Activated gamma-delta T cell treated with anti-CD3 and anti-CD28 coated beads, Interleukin-2, amount 50 U/mL, for 16 hours (primary cell): ENCODE measurements around the gene EHBP1.
"Not testable (repeated sequence)": the region's sequence is repeated elsewhere in the genome, so short reads cannot be mapped to it uniquely, and the experiment has no call there.

Experiments
- DNase-seq: peaks from one replicate; pipeline ENCODE4 v3.0.0-alpha.2; 2020; ENCODE audit warnings: low read depth

EHBP1 gene

DNA sequence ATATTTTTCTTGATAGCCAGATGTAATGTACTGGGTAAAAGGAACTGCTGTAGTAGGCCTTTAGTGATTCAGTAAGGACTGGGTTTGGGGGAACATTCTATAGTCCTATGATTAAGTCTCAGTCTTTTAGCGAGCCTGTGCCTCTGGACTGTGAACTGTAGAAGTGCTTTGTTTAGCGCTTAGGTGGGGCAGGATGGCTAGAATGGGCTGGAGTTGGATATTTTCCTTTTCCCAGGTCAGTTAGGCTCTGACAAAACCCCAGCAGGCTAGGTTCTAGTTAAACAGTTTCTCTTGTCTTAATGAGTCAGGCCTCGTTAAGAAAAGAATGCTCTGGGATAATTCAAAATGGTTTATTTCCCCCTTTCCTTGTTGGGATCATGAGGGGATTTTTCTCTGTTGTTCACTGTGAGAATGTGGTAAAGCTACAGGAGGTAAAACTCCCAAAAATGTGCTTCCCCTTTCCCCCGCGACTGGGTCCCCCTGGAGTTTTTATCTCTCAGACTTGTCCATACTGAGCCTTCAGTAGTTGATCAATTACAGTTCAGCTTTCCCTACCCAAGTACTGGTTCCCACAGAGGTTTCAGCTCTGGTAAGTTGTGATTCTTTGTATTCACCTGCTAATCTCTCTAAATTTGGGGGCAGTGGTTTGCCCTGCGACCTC lies 31.5 kb downstream of the EHBP1 start:
- no peak for DNase-seq

- DNase-seq: no peak
These were observed 33.7 kb downstream of the EHBP1 start for GRCh38 chr2:62738981-62739936.

DNA sequence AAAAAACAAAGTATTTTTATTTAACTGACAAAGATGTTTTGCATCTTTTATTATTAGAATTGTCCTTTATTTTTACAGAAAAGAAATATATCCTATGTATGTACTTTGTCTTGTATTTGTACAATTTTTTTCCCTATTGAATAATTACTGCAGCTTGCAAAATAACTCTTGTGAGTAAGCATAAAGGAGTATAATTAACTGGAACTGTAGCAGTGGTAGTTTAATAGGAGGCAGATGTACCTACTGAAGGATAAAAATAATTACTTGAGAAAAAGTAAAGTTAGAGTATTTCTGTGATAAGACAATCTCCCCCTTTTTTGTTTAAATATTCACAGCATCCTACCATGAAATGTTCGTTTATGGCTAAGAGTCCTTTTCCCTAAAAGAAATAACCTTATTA lies 34.7 kb downstream of the EHBP1 start:
- DNase-seq: no peak

- DNase-seq: no peak
These were observed 35.6 kb downstream of the EHBP1 start for GRCh38 chr2:62741127-62741526.

DNA sequence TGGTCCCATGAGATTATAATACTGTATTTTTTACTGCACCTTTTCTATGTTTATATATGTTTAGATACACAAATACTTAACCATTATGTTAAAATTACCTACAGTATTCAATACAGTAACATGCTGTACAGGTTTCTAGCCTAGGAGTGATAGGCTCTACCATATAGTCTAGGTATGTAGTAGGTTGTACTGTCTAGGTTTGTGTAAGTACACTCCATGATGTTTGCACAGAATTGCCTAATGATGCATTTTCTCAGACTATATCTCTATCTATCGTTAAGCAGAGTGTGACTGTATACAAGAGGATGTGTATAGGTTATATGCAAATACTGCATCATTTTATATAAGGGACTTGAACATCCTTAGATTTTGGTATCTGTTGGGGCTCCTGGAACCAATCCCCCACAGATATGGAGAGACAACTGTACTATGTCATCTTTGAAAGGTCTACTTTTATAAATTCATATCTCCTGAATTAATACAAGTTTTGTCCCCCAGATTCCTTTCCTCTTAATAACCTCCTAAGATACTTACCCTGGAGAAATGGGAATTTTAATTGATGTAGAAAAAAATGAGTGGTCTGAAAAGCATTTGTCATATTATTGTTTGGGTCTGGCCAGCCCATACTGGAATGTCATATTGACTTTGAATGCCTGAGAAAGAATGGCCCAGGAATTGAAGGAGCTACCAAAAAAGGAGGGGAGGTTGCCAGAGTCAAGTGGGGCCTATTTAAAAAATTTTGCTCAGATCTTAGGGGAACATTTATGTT lies 36.6 kb downstream of the EHBP1 start:
- DNase-seq: no peak

DNA sequence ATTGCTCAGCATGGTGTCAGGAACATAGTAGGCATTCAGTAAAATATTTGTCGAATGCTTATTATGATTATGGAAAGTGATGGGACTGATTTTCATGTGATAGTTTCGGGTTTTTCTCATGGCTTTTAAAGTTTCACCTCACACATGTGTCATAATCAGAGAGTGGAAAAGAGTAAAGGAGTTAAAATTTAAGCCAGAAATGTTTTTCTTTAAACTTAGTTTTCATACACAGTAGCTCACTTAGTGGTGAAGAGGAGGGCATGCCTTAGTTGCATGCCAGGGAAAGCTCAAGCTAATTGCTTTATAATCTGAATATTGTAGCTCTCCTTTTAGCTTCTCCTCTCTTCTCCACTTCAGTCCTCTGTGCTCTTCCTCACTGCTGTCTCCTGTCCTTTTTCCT lies 38.0 kb downstream of the EHBP1 start:
- DNase-seq: no peak

GRCh38 chr2:62744603-62745002 lies 39.1 kb downstream of the EHBP1 start:
- DNase-seq: no peak

DNA sequence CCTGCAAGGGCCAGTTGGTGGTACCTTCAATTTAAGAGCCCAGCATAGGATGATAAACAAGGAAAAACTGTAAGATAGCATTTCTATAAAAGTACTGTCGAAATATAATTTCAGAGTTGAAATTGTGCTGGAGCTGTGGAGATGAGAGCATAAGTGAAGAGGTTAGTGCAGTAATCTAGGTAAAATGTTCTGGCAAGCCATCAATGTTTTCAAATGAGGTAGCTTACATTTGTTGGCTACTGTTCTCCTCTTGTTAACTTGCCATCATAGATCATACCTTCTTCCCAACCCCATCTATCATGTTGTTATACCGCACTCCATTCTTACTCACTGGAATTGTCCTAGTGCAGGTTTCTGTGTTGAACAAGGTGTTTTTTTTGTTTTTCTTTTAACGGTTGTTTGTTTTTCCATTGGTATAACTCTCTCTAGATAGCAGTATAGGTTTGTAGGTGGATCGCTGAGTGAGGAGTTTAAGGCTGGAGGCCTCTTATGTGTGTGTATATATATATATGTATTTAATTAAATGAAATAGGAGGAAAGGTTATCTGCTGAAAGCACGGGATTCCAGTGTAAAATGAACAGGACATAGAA lies 40.5 kb downstream of the EHBP1 start:
- DNase-seq: no peak

DNA sequence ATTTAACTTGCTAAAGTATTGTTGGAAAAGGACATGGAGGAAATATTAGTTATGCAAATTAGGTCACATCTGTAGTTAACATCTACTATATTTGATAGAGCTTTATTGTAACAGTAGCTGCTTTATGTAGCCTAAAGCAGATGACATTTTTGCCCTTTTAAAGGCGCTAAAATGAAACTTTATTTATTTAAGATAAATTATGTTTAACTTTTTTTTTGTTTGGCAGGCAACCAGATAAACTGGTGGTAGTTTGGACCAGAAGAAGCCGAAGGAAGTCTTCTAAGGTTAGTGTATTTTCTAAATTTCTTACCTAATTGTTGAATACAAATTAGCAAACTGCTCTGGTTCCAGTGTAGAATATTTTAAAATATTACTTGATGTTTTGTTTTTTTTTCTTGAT lies 41.7 kb downstream of the EHBP1 start:
- DNase-seq: no peak

DNA sequence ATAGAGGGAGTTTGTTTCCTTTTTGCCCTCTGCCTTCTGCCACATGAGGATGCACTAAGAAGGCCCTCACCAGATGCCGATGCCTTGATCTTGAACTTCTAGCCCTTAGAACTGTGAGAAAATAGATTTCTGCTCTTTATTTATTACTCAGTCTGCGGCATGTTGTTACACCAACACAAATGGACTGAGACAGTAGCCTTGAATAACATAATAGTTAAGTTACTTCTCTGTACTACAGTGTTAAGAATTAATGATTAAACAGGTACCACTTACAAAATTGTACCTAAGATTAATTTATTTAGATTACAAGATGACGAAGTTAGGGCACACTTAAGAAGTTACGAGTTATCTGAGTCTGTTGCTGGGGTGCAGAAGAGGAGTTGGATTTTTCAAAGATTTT lies 42.4 kb downstream of the EHBP1 start:
- DNase-seq: no peak

DNA sequence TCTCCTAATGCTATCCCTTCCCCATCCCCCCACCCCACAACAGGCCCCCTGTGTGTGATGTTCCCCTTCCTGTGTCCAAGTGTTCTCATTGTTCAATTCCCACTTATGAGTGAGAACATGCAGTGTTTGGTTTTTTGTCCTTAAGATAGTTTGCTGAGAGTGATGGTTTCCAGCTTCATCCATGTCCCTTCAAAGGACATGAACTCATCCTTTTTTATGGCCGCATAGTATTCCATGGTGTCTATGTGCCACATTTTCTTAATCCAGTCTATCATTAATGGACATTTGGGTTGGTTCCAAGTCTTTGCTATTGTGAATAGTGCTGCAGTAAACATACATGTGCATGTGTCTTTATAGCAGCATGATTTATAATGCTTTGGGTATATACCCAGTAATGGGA lies 43.6 kb downstream of the EHBP1 start:
- DNase-seq: not testable (repeated sequence)

DNA sequence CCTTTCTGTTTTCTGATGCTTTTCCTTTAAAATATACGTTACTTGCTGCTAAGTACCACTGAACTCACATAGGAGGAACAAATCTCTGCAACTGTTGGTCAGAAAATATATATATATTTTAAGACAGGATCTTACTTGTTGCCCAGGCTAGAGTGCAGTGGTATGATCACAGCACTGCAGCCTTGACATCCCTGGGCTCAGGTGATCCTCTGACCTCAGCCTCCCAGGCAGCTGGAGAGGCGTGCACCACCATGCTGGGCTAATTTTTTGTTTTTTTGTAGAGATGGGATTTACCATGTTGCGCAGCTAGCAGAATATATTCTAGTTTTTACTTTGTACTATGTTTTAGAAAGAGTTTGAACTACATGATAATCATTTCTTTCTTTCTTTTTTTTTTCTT lies 51.5 kb downstream of the EHBP1 start:
- DNase-seq: no peak

- DNase-seq: no peak
These were observed 54.5 kb downstream of the EHBP1 start for GRCh38 chr2:62760026-62760425.

GRCh38 chr2:62760555-62760954 lies 55.0 kb downstream of the EHBP1 start:
- no peak for DNase-seq

DNA sequence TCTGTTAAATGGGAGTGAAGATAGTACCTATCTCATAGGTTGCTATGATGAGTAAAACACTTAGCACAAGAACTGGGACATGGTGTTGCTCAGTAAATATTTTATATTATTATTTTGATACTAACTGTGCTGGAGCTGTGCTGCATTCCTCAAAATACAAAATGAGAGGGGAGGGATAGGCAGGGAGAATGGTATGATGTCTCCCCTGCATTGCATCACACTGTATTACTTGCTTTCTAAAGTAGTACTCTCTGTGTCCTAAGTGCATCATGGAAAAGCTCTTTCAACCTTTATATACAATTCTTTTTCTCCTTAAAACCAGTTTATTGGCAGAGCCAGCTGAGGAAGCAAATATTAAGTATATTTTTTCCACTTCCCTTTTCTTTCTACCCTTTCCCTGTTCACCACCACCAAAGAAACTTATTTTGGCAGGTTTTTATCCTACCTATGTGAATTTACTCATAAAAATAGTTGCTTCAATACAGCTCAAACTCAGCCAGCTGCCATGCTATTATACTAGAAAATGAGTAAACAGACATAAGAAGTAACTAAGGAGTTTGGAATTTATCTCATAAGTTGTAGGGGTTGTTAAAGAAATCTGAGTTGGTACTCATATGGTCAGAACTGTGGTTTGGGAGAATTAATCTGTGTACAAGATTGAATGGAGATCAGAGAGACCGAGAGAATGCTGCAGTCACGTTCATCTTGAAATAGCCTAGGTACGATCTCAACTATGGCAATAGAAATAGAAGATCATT lies 60.3 kb downstream of the EHBP1 start:
- no peak for DNase-seq

DNA sequence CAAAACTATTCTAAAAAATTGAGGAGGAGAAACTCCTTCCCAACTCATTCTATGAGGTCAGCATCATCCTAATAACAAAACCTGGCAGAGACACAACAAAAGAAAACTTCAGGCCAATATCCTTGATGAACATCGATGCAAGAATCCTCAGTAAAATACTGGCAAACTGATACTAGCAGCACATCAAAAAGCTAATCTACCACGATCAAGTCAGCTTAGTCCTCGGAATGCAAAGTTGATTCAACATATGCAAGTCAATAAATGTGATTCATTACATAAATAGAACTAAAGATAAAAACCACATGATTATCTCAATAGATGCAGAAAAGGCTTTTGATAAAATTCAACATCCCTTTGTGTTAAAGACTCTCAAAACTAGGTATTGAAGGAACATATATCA lies 63.1 kb downstream of the EHBP1 start:
- no peak for DNase-seq

GRCh38 chr2:62770629-62771028 lies 65.1 kb downstream of the EHBP1 start:
- DNase-seq: no peak

GRCh38 chr2:62774555-62775366 lies 69.2 kb downstream of the EHBP1 start:
- no peak for DNase-seq

DNA sequence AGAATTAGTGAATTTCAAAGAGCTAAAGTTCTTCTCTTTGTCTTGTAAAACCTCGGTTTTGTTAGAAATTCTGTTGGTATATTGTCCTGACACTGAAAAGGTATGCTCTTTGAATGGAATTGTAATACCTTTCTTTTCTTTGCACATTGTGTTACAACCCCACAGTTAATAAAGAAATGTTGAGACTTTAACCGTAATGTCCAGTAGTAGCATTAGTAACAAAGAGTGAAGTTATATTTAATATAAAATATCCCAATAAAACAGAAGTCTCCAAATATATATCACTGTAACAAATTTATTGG lies 69.8 kb downstream of the EHBP1 start:
- no peak for DNase-seq

- no peak for DNase-seq
These were observed 78.2 kb downstream of the EHBP1 start for GRCh38 chr2:62783679-62784078.

- DNase-seq: no peak
These were observed 78.8 kb downstream of the EHBP1 start for GRCh38 chr2:62784341-62784740.
